Measurements from ENCODE around the gene SPACA6.
"Not testable (repeated sequence)": the region's sequence is repeated elsewhere in the genome, so short reads cannot be mapped to it uniquely, and the experiment has no call there.

Gene SPACA6, protein sequence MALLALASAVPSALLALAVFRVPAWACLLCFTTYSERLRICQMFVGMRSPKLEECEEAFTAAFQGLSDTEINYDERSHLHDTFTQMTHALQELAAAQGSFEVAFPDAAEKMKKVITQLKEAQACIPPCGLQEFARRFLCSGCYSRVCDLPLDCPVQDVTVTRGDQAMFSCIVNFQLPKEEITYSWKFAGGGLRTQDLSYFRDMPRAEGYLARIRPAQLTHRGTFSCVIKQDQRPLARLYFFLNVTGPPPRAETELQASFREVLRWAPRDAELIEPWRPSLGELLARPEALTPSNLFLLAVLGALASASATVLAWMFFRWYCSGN

DNA sequence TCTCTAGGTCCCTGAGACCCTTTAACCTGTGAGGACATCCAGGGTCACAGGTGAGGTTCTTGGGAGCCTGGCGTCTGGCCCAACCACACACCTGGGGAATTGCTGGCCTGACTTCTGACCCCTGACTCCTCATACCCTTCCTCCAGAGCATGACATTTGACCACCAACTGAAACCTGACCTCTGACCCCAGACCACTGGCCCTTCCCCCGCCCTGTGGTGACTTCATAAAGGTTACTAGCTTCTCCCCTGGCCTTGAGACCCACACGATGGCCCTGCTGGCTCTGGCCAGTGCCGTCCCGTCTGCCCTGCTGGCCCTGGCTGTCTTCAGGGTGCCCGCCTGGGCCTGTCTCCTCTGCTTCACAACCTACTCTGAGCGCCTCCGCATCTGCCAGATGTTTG lies at the start of gene SPACA6:
Gene SPACA6 (plus strand): TSS at position 71 of the 400 bp plus-strand sequence. CDS start 197 bp downstream, at position 268.
- no peak for DNase-seq

DNA sequence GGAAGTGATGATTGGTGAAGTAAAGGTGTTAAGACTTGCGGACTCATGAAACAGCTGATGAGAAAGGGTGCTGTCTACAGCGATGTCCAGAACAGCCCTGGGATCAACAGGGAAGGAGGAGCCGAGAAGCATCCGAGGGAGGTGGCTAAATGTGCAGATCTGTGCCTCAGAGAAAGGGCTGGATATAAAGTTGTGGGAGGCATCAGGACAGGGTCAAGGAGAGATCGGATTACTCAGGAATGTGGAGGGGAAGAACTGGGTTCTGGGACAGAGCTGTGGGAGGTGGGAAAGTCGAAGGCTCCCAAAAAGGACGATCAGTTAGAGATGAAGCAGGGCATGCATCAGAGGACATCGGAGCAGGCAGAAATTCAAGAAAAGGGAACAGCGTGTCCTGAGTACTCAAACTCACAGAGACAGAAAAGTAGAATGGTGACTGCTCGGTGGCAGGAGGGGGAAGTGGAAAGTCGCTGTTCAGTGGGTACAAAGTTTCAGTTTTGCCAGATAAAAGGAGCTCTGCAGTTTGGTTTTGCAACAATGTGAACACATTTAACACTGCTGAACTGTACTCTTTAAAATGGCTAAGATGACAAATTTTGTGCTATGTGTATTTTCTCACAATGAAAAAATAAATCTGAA lies 48.4 kb upstream of the SPACA6 start:
- no peak for DNase-seq

GRCh38 chr19:51646730-51647129 lies 46.4 kb upstream of the SPACA6 start, which contains the start of gene SIGLEC14:
TSS of gene SIGLEC14 (minus strand) at chr19:51646825. CDS start at chr19:51646759, 66 bp downstream.
- DNase-seq: not testable (repeated sequence)

DNA sequence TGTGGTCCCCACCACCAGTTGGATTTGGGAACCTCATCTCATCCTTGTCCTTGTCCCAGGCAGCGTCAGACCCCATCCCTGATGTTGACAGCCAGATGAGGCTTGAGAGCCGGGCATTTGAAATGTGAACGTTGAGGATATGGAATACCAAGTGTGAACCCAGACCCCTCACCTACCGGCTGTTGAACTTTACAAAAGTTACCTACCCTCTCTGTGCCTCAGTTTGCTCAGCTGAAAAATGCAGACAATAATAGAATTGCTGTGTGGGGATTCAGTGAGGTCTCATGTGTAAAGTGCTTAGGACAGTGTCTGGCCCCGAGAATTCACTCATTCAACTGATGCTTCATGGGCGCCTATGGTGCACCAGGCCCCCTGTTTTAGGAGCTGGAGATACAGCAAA lies 45.8 kb upstream of the SPACA6 start:
- no peak for DNase-seq

DNA sequence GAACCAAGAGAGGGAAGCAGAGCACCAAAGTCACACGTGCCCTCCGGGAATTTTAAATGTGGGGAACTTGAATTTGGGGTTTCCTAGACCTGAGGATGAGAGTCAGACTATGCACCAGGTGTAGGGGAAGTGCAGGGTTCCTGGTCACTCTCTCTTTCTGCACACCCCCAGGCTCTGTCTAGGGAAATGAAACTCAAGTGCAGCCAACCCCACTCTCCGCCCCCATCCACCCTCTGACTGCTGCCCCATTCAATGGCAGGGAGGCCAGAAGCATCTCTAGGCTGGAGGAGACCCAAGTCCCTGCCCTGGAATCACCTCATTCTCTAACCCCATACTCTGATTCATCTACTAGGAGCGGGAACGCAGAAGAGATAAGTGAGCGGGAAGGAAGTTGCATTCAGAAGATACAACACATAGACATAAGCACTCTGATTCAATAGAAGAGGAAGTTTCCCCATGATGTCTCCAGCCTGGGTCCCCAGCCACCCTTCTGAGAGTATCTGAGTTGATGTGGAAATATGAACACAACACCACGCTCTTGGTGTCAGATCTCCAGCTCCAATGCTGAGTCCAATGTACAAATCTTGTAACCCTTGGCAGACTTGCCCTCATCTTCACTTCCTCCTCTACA lies 41.8 kb upstream of the SPACA6 start:
- DNase-seq: no peak

GRCh38 chr19:51652266-51652665 lies 40.9 kb upstream of the SPACA6 start:
- no peak for DNase-seq

GRCh38 chr19:51653162-51653561 lies 40.0 kb upstream of the SPACA6 start:
- no peak for DNase-seq

DNA sequence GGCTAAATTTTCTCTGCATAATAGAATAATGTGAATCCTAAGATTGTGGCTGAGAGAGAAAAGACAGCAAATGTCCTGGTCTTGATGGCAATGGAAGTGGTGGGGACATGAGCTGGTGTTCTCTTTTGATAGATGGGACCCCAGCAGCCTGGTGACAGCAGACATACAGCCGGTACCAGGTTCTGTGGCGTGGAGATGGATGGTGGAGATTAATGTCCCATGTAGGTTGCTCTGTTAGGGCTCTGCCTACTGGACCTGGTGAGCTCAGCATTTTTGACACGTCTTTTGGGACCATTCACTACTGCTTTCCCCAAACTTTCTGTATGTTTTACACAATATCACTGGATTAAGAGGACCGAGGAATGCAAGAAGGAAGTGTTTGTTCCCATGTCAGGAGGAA lies 38.3 kb upstream of the SPACA6 start:
- no peak for DNase-seq

DNA sequence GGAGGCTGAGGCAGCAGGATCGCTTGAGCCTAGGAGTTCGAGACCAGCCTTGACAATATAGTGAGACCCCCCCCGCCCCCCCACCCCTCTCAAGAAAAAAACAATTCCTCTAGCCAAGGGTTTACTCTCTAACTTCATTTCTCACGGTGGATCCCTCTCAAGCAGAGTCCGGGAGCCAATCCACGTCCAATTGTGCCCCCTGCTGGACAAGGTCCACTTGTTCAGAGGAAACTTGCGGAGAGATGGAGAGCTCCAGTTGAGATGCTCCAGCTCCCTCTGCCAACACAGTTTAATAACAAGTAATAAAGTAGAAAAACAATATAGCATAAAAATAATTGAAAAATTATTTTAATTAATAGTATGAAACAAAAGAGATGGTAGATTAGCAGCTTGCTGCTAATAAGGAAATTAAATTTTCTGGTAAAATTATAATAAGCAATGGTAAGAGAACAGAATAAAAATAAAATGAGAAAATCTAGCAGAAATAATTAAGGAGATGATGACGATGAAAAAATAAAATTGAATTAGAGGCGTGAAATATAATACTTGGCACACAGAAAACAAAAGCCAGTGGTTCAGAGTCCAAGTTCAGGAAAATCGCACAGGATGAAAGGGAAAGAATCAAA lies 32.0 kb upstream of the SPACA6 start:
- DNase-seq: peak; percentile 68

GRCh38 chr19:51663650-51664049 lies 29.5 kb upstream of the SPACA6 start:
- no peak for DNase-seq

GRCh38 chr19:51664131-51664530 lies 29.0 kb upstream of the SPACA6 start:
- DNase-seq: no peak

- no peak for DNase-seq
Measured at GRCh38 chr19:51664997-51665396, 28.1 kb upstream of the SPACA6 start.

- DNase-seq: no peak
Measured at GRCh38 chr19:51668216-51668615, 24.9 kb upstream of the SPACA6 start.

- DNase-seq: peak; percentile 27
Measured at GRCh38 chr19:51675911-51676565, 17.1 kb upstream of the SPACA6 start.

DNA sequence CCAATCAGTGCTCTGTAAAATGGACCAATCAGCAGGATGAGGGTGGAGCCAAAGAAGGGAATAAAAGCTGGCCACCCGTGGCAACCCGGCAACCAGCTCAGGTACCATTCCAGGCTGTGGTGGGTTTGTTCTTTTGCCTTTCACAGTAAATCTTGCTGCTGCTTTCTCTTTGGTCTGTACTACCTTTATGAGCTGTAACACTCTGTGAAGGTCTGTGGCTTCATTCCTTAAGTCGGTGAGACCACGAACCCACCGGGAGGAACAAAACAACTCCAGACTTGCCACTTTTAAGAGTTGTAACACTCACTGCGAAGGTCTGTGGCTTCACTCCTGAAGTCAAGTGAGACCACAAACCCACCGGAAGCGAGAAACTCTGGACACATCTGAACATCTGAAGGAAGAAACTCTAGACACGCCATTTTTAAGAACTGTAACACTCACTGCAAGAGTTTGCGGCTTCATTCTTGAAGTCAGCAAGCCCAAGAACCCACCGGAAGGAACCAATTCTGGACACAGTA lies 16.5 kb upstream of the SPACA6 start:
- DNase-seq: peak; percentile 31

DNA sequence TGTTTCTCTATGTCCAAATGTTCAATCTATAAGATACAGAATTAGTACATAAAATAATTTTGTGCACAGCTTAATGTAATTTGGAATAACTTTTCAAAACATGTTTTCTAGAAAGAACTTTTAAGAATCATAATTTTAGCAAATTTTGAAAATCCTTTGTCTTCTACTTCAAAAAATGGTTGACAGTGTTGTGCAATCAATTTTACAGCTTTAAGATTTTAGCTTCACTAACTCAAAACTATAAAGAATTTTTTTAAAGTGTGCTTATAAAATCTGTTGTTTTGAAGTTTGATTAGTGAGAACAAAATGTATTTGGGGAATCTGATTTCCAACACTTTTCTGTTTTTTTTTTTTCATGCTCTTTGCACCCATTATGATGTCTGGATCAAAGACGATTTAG lies 12.7 kb upstream of the SPACA6 start:
- no peak for DNase-seq

DNA sequence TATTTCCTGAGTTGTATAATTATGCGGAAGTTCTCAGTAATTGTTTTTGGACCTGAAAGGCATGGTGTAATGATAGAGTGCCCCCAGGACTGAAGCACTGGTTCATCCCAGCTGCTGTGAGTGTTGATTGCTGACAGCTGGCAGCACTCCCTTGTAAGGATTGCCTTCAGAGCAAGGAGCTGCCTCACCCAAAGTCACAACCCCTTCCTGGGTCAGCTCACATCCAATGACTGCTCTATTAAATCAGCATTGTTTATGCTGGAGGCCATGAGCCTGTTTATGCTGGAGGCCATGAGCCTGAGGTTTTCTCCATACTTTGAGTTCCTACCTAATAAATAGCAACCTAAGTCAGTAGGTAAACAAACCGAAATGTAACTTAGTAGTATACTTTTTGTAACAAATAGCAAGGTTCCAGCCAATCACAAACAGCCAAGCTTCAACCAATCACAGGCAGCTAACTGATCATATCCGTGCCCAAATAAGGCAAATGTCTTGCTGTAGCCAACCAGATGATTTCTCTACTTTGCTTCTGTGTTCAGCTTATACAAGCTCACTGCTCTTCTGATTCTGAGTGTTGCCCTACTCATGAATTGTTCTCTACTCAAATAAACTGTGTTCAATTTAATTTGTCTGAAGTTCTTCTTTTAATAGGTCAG lies 11.7 kb upstream of the SPACA6 start:
- no peak for DNase-seq

- DNase-seq: no peak
Measured at GRCh38 chr19:51686171-51686570, 7.0 kb upstream of the SPACA6 start.

DNA sequence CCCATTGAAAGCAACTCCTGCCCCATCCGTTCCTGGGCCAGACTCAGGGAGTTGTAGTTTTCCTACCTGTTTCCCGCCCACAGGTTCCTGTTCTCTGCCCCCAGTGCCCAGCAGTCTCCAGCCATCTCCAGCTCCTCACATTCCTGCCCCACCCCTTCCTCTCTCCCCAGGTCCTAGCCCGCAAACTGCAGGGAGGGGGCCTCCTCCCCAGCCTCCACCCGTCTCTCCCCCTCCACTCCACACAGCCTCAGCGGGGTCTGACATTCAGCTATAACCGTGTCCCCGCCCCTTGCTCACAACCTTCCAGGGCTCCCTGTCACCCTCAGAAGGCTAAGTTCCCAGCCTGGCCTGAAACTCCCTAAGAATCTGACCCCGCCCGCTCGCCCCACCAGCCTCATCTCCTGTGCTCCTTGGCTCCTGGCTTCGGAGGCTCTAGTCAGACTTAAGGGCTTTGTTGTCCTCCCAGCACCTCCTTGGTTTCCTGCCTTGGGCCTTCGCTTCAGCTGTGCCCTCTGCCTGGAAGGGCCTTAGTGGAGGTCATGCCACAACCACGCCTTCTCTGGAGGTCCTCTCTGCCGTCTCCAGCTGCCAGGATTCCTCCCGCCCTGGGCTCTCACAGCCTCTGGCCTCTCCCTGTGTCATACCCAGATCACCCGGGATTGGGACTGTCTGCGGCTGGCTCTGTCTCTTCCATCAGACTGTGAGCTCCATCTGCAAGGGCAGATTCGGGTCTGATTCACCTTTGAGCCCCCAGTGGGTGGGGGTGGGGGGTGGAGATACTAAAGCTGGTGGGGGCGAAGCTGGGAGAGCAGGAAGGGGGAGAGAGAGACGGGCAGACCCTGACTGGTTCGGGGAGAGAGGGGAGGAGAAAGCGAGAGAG lies 5.1 kb upstream of the SPACA6 start:
- DNase-seq: no peak

GRCh38 chr19:51688671-51689571 lies 4.2 kb upstream of the SPACA6 start:
- DNase-seq: no peak
